ENCODE data around the gene KRT6C.
"Not testable (repeated sequence)": the region's sequence is repeated elsewhere in the genome, so short reads cannot be mapped to it uniquely, and the experiment has no call there.

Gene KRT6C

GRCh38 chr12:52499806-52500560 is 26.4 kb upstream of the KRT6C start:
- Histone ChIP-seq H3K9me3 (ENCODE audit: control insufficient read depth, low read length) (no peaks in the 10 kb centered on the region), H3K36me3 (ENCODE audit: control insufficient read depth, insufficient read depth, low read length) (no peaks in the 10 kb centered on the region), H3K27ac (ENCODE audit: insufficient read depth, low read depth, low read length, poor library complexity, severe bottlenecking) (no peak overlapping the region), H3K4me3 (ENCODE audit: insufficient read depth, low read depth, low read length) (no peak overlapping the region), H3K27me3 (ENCODE audit: control insufficient read depth, insufficient read depth, low read length, poor library complexity, severe bottlenecking) (no peaks in the 10 kb centered on the region), H3K4me1 (ENCODE audit: control insufficient read depth, insufficient read depth, low read length) (peaks cover 22% of the 10 kb centered on the region)
- 95 to 97% methylated on average over 4 to 5 of the region's 5 CpGs for WGBS, 2 experiments

- WGBS, 2 experiments = 89 to 100% methylated on average over 1 of the region's 1 CpG
- Histone ChIP-seq H3K4me1 (ENCODE audit: control insufficient read depth, insufficient read depth, low read length) (peaks cover 24% of the 10 kb centered on the region), H3K27me3 (ENCODE audit: control insufficient read depth, insufficient read depth, low read length, poor library complexity, severe bottlenecking) (no peaks in the 10 kb centered on the region)
Measured at GRCh38 chr12:52498946-52499345, 25.3 kb upstream of the KRT6C start.

GRCh38 chr12:52497975-52498374 is 24.4 kb upstream of the KRT6C start:
- 95 to 96% methylated on average over 7 of the region's 7 CpGs for WGBS, 2 experiments
- Histone ChIP-seq H3K4me1 (ENCODE audit: control insufficient read depth, insufficient read depth, low read length) (peaks cover 24% of the 10 kb centered on the region), H3K27ac (ENCODE audit: insufficient read depth, low read depth, low read length, poor library complexity, severe bottlenecking) (no peak overlapping the region), H3K36me3 (ENCODE audit: control insufficient read depth, insufficient read depth, low read length) (no peaks in the 10 kb centered on the region), H3K27me3 (ENCODE audit: control insufficient read depth, insufficient read depth, low read length, poor library complexity, severe bottlenecking) (no peaks in the 10 kb centered on the region), H3K4me3 (ENCODE audit: insufficient read depth, low read depth, low read length) (no peak overlapping the region), H3K9me3 (ENCODE audit: control insufficient read depth, low read length) (no peaks in the 10 kb centered on the region)

More at GRCh38 chr12:52498946-52499345, 25.3 kb upstream of the KRT6C start:
- no peak overlapping the region for H3K4me3 ChIP-seq (ENCODE audit: insufficient read depth, low read depth, low read length)
- no peaks in the 10 kb centered on the region for H3K9me3 ChIP-seq (ENCODE audit: control insufficient read depth, low read length)
- no peak overlapping the region for H3K27ac ChIP-seq (ENCODE audit: insufficient read depth, low read depth, low read length, poor library complexity, severe bottlenecking)
- H3K36me3 ChIP-seq (ENCODE audit: control insufficient read depth, insufficient read depth, low read length) = no peaks in the 10 kb centered on the region

DNA sequence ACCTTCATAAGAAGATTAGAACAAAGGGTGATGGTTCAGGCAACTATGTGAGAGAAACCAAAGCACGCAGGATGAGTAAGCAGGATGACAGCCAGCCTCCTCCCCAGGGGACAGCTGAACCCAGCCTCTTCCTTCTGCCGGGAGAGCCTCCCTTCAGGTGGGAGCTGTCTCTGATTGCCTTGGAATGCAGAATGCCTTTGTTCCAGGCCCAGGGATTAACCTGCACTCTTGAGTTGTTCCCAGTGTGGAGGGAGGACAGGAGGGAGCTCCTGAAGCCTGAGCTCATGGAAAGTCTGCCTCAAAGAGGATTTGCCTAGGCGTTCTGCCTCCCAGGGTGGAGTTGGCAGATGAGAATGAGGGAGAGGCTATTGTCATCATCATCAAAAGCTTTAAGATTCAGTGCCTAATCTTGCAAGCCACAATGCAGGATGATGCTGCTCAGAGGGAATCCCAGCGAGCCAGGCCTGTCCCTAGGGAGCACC is 23.0 kb upstream of the KRT6C start:
- Histone ChIP-seq H3K4me3 (ENCODE audit: insufficient read depth, low read depth, low read length) (no peak overlapping the region), H3K4me1 (ENCODE audit: control insufficient read depth, insufficient read depth, low read length) (peaks cover 24% of the 10 kb centered on the region), H3K9me3 (ENCODE audit: control insufficient read depth, low read length) (no peaks in the 10 kb centered on the region), H3K36me3 (ENCODE audit: control insufficient read depth, insufficient read depth, low read length) (no peaks in the 10 kb centered on the region), H3K27ac (ENCODE audit: insufficient read depth, low read depth, low read length, poor library complexity, severe bottlenecking) (peak overlapping the region; percentile 53), H3K27me3 (ENCODE audit: control insufficient read depth, insufficient read depth, low read length, poor library complexity, severe bottlenecking) (no peaks in the 10 kb centered on the region)
- 23 to 25% methylated on average over 4 of the region's 4 CpGs for WGBS, 2 experiments

DNA sequence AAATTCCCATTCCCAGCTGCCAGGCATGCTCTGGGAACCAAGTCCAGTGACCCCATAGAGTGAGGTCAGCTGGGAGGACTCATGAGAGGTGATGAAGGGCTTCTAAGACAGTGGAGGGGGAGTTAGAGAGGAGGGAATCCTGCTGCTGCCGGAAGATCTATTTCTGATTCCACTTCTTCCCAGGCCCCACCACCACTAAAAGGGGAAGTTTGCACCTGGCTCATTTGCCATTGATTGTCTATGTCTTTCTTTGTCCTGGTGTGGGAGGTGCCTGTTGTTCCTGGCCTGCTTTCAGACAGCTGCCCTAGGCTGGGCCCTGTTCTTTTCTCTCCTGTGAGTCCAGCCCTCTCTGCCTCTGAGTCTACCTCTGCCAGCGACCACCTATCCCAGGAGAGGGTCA is 22.4 kb upstream of the KRT6C start:
- Histone ChIP-seq H3K4me3 (ENCODE audit: insufficient read depth, low read depth, low read length) (no peak overlapping the region), H3K27me3 (ENCODE audit: control insufficient read depth, insufficient read depth, low read length, poor library complexity, severe bottlenecking) (no peaks in the 10 kb centered on the region), H3K9me3 (ENCODE audit: control insufficient read depth, low read length) (no peaks in the 10 kb centered on the region), H3K4me1 (ENCODE audit: control insufficient read depth, insufficient read depth, low read length) (peaks cover 24% of the 10 kb centered on the region), H3K36me3 (ENCODE audit: control insufficient read depth, insufficient read depth, low read length) (no peaks in the 10 kb centered on the region), H3K27ac (ENCODE audit: insufficient read depth, low read depth, low read length, poor library complexity, severe bottlenecking) (peak overlapping the region; percentile 53)
- 57 to 63% methylated on average over 1 to 2 of the region's 2 CpGs for WGBS, 2 experiments

DNA sequence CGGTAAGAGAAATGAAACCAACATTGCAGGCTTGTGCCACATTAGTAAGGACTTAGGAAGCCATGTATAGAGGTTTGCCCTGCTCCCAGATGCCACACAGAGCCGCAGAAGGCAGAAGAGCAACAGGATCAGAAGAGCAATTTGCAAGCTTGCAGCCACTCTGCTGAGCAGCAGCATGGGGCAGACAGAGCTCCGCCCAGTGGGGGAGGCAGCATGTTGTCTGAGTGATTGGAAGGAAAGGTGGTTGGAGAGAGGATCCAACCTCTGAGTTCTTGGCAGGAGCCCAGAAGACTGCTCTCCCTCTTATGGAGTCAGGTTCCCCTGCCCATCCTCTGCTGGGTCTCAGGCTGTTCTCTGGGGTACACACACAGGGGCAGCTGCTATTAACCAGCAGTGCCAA is 21.8 kb upstream of the KRT6C start:
- 29 to 32% methylated on average over 3 of the region's 3 CpGs for WGBS, 2 experiments
- Histone ChIP-seq H3K36me3 (ENCODE audit: control insufficient read depth, insufficient read depth, low read length) (no peaks in the 10 kb centered on the region), H3K27ac (ENCODE audit: insufficient read depth, low read depth, low read length, poor library complexity, severe bottlenecking) (no peak overlapping the region), H3K9me3 (ENCODE audit: control insufficient read depth, low read length) (no peaks in the 10 kb centered on the region), H3K4me3 (ENCODE audit: insufficient read depth, low read depth, low read length) (no peak overlapping the region), H3K27me3 (ENCODE audit: control insufficient read depth, insufficient read depth, low read length, poor library complexity, severe bottlenecking) (no peaks in the 10 kb centered on the region), H3K4me1 (ENCODE audit: control insufficient read depth, insufficient read depth, low read length) (peaks cover 24% of the 10 kb centered on the region)

DNA sequence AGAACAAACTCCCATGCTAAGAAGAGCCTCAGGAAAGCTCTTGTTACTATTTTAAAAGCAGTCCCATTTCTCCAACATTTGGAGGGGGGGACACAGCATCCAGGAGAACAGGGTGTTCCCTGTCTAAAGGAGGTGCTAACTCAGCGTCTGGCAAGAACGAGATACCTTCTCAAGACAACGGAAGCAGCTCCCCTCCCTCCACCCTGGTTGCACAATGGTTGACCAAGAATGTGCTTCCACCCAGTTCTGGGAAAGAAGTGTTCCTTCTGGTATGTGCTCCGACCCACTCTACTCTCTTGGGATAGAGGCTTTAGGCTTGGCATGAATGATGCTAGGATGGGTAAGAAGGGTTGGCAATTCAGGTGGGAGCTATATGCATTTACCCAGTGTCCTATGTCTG is 20.9 kb upstream of the KRT6C start:
- Histone ChIP-seq H3K36me3 (ENCODE audit: control insufficient read depth, insufficient read depth, low read length) (no peaks in the 10 kb centered on the region), H3K4me1 (ENCODE audit: control insufficient read depth, insufficient read depth, low read length) (peaks cover 24% of the 10 kb centered on the region), H3K27me3 (ENCODE audit: control insufficient read depth, insufficient read depth, low read length, poor library complexity, severe bottlenecking) (no peaks in the 10 kb centered on the region), H3K4me3 (ENCODE audit: insufficient read depth, low read depth, low read length) (no peak overlapping the region), H3K27ac (ENCODE audit: insufficient read depth, low read depth, low read length, poor library complexity, severe bottlenecking) (no peak overlapping the region), H3K9me3 (ENCODE audit: control insufficient read depth, low read length) (no peaks in the 10 kb centered on the region)
- WGBS, 2 experiments = 86 to 95% methylated on average over 4 of the region's 4 CpGs

GRCh38 chr12:52494100-52494499 is 20.5 kb upstream of the KRT6C start:
- Histone ChIP-seq H3K4me1 (ENCODE audit: control insufficient read depth, insufficient read depth, low read length) (peaks cover 24% of the 10 kb centered on the region), H3K27ac (ENCODE audit: insufficient read depth, low read depth, low read length, poor library complexity, severe bottlenecking) (no peak overlapping the region), H3K36me3 (ENCODE audit: control insufficient read depth, insufficient read depth, low read length) (no peaks in the 10 kb centered on the region), H3K4me3 (ENCODE audit: insufficient read depth, low read depth, low read length) (no peak overlapping the region), H3K9me3 (ENCODE audit: control insufficient read depth, low read length) (no peaks in the 10 kb centered on the region), H3K27me3 (ENCODE audit: control insufficient read depth, insufficient read depth, low read length, poor library complexity, severe bottlenecking) (no peaks in the 10 kb centered on the region)
- WGBS, 2 experiments = 100% methylated on average over 1 of the region's 1 CpG; no CpG with 5 or more reads in 1 of the 2 experiments

DNA sequence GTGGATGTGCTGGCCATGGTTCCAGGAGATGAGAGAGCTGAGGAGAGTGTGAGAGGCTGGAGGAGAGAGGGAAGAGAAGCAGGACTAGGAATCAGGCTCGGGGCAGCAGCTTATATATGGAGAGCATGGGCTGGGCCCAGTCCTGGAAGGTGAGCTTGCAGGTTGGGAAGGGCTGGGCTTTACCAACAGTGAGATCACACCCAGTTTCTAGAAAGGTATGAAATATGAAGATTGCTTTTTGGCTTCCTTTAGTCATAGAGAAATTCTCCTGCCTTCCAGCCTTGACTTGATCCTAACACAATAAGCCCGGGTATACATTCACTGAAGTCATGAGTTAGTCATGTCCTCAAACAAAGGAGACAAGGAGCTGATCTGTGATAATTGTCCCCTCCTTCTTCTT is 19.6 kb upstream of the KRT6C start, which contains the start of gene KRT6A:
KRT6A (minus strand) TSS at position 86 of the 400 bp plus-strand sequence; CDS start at position 17, 69 bp downstream.
- Histone ChIP-seq H3K27me3 (ENCODE audit: control insufficient read depth, insufficient read depth, low read length, poor library complexity, severe bottlenecking) (no peaks in the 10 kb centered on the region), H3K4me1 (ENCODE audit: control insufficient read depth, insufficient read depth, low read length) (peaks cover 24% of the 10 kb centered on the region), H3K36me3 (ENCODE audit: control insufficient read depth, insufficient read depth, low read length) (no peaks in the 10 kb centered on the region), H3K27ac (ENCODE audit: insufficient read depth, low read depth, low read length, poor library complexity, severe bottlenecking) (no peak within 1 kb of the TSS), H3K4me3 (ENCODE audit: insufficient read depth, low read depth, low read length) (no peak within 1 kb of the TSS), H3K9me3 (ENCODE audit: control insufficient read depth, low read length) (no peaks in the 10 kb centered on the region)
- 95% methylated on average over 2 of the region's 2 CpGs for WGBS, 2 experiments

DNA sequence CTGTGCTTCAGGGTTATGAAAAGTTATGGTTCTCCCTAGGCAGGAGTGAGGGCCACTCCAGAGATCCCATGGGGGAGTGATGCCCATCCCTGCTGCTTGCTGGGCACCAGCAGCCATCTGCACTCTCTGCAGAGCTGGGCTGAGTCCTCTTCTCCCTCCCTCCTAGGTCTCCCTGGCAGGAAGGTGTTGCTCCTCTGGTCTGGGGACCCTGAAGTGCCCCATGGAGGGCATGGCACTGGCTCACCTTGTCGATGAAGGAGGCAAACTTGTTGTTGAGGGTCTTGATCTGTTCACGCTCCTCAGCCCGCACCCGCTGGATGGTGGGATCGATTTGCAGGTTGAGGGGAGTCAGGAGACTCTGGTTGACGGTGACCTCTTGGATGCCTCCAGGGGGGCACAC is 18.8 kb upstream of the KRT6C start:
- H3K27me3 ChIP-seq (ENCODE audit: control insufficient read depth, insufficient read depth, low read length, poor library complexity, severe bottlenecking); H3K27ac ChIP-seq (ENCODE audit: insufficient read depth, low read depth, low read length, poor library complexity, severe bottlenecking); H3K9me3 ChIP-seq (ENCODE audit: control insufficient read depth, low read length); H3K36me3 ChIP-seq (ENCODE audit: control insufficient read depth, insufficient read depth, low read length); H3K4me3 ChIP-seq (ENCODE audit: insufficient read depth, low read depth, low read length): not testable (repeated sequence)
- 93 to 96% methylated on average over 5 of the region's 6 CpGs for WGBS, 2 experiments
- H3K4me1 ChIP-seq (ENCODE audit: control insufficient read depth, insufficient read depth, low read length) = peaks cover 24% of the 10 kb centered on the region
